SU-DHL-6 (cell line): ENCODE data around the gene FBXO27.

Experiments used
- H2AFZ ChIP-seq: fragments of 200-600 bp; sonication (generic); 2 replicates; pipeline ENCODE4 v1.6.1; 2014; ENCODE audit warnings: low read depth, mild to moderate bottlenecking, moderate library complexity, mixed read lengths, antibody characterized with exemption, low read length; ENCODE audit not compliant: severe bottlenecking
- H3F3A ChIP-seq: fragments of 200-600 bp; shearing (Covaris generic); 2 replicates; pipeline ENCODE4 v1.6.0; 2016; ENCODE audit warnings: antibody characterized with exemption, mild to moderate bottlenecking; ENCODE audit not compliant: insufficient read depth
- H3K27ac ChIP-seq: fragments of 200-600 bp; sonication (generic); 2 replicates; pipeline ENCODE4 v1.5.1; 2016; ENCODE audit warnings: low read depth, mild to moderate bottlenecking, low read length, moderate library complexity, mixed read lengths
- H3K27me3 ChIP-seq: fragments of 200-600 bp; sonication (generic), shearing (Covaris generic); 2 replicates; pipeline ENCODE4 v1.6.0; 2014; ENCODE audit warnings: mild to moderate bottlenecking, low read length
- H3K36me3 ChIP-seq: fragments of 200-600 bp; sonication (generic); 2 replicates; pipeline ENCODE4 v1.6.1; 2014; ENCODE audit warnings: mild to moderate bottlenecking, low read length, mixed read lengths
- H3K4me2 ChIP-seq: fragments of 300-600, 200-600 bp; shearing (Covaris generic), sonication (generic); 2 replicates; pipeline ENCODE4 v1.6.0; 2014; ENCODE audit warnings: low read length, low read depth, mild to moderate bottlenecking; ENCODE audit not compliant: poor library complexity, severe bottlenecking
- H3K4me3 ChIP-seq: fragments of 200-600 bp; sonication (generic); 2 replicates; pipeline ENCODE4 v1.5.1; 2014; ENCODE audit warnings: antibody characterized with exemption, low read length, mild to moderate bottlenecking, mixed read lengths; ENCODE audit not compliant: insufficient read depth, poor library complexity, severe bottlenecking
- H3K79me2 ChIP-seq: fragments of 200-600 bp; sonication (generic); 2 replicates; pipeline ENCODE4 v1.6.1; 2014; ENCODE audit warnings: mild to moderate bottlenecking, low read length, moderate library complexity; ENCODE audit not compliant: insufficient read depth
- H3K9ac ChIP-seq: fragments of 200-600 bp; sonication (generic); 2 replicates; pipeline ENCODE4 v1.7.0; 2014; ENCODE audit warnings: mild to moderate bottlenecking, low read length
- H3K9me2 ChIP-seq: fragments of 200-600 bp; sonication (generic); replicated peaks from 2 replicates; pipeline ENCODE4 v1.6.1; 2014; ENCODE audit warnings: low read length; ENCODE audit not compliant: insufficient read depth
- H3K9me3 ChIP-seq: fragments of 200-600 bp; sonication (generic); 2 replicates; pipeline ENCODE4 v1.6.1; 2014; ENCODE audit warnings: low read length, mixed read lengths; ENCODE audit not compliant: insufficient read depth
- H4K20me1 ChIP-seq: fragments of 200-600 bp; sonication (generic); 2 replicates; pipeline ENCODE4 v1.6.1; 2014; ENCODE audit warnings: low read depth, mild to moderate bottlenecking, antibody characterized with exemption, low read length, moderate library complexity, mixed read lengths
- EZH2phosphoT487 ChIP-seq: fragments of 200-600 bp; sonication (generic), shearing (Covaris generic); conservative IDR thresholded peaks from 2 replicates; pipeline ENCODE4 v1.6.1; 2018; ENCODE audit warnings: mild to moderate bottlenecking, antibody characterized with exemption, low read length, moderate library complexity, mixed read lengths
- TF ChIP-seq, protein P1 (sequence below): fragments of 200-600 bp; sonication (generic); IDR thresholded peaks from one replicate; pipeline ENCODE4 v1.5.1; 2017; ENCODE audit warnings: antibody characterized with exemption, mild to moderate bottlenecking, low read length, moderate library complexity; ENCODE audit not compliant: insufficient read depth, poor library complexity, severe bottlenecking

FBXO27 gene

DNA sequence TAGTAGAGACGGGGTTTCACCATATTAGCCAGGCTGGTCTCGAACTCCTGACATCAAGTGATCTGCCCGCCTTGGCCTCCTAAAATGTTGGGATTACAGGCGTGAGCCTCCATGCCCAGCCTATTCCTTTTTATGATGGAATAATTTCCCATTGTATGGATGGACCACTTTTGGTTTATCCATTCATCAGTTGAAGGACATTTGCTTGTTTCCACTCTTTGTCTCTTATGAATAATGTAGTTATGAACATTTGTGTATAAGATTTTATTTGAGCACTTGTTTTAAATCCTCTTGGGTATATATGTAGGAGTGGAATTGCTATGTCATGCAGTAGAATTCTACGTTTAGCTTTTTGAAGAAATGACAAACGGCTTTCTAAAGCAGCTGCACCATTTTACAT lies 23.3 kb downstream of the FBXO27 start:
- Histone ChIP-seq H4K20me1 (no peaks in the 10 kb centered on the region), H3K9ac (no peak overlapping the region), H3K4me3 (no peak overlapping the region), H3K27ac (no peak overlapping the region), H3K4me2 (no peak overlapping the region), H3F3A (no peaks in the 10 kb centered on the region), H3K79me2 (no peaks in the 10 kb centered on the region), H3K9me3 (no peaks in the 10 kb centered on the region), H3K36me3 (no peaks in the 10 kb centered on the region), H3K9me2 (no peaks in the 10 kb centered on the region), H2AFZ (no peak overlapping the region), H3K27me3 (no peaks in the 10 kb centered on the region)
- TF ChIP-seq, protein P1, sequence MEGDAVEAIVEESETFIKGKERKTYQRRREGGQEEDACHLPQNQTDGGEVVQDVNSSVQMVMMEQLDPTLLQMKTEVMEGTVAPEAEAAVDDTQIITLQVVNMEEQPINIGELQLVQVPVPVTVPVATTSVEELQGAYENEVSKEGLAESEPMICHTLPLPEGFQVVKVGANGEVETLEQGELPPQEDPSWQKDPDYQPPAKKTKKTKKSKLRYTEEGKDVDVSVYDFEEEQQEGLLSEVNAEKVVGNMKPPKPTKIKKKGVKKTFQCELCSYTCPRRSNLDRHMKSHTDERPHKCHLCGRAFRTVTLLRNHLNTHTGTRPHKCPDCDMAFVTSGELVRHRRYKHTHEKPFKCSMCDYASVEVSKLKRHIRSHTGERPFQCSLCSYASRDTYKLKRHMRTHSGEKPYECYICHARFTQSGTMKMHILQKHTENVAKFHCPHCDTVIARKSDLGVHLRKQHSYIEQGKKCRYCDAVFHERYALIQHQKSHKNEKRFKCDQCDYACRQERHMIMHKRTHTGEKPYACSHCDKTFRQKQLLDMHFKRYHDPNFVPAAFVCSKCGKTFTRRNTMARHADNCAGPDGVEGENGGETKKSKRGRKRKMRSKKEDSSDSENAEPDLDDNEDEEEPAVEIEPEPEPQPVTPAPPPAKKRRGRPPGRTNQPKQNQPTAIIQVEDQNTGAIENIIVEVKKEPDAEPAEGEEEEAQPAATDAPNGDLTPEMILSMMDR = no peak
- no peak for TF ChIP-seq EZH2phosphoT487

DNA sequence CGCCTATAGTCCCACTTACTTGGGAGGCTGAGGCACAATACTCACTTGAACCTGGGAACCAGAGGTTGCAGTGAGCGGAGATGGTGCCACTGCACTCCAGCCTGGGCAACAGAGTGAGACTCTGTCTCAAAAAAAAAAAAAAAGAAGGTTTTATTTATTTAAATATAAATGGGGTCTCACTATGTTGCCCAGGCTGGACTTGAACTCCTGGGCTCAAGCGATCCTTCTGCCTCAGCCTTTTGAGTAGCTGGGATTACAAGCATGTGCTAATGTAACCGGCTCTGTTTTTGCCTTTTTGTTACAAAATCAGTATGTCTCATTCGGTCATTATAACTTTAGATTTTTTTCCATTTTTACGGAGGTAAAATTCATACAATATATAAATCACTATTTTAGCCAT lies 24.2 kb downstream of the FBXO27 start:
- TF ChIP-seq, protein P1 = no peak
- TF ChIP-seq EZH2phosphoT487 = no peak
- H3K79me2 ChIP-seq = no peaks in the 10 kb centered on the region
- no peak overlapping the region for H3K4me2 ChIP-seq
- no peak overlapping the region for H3K9ac ChIP-seq
- H3K9me3 ChIP-seq = no peaks in the 10 kb centered on the region
- no peaks in the 10 kb centered on the region for H4K20me1 ChIP-seq
- H3K27ac ChIP-seq = no peak overlapping the region
- H3F3A ChIP-seq = no peaks in the 10 kb centered on the region
- no peak overlapping the region for H2AFZ ChIP-seq
- H3K9me2 ChIP-seq = no peaks in the 10 kb centered on the region
- H3K27me3 ChIP-seq = no peaks in the 10 kb centered on the region
- H3K36me3 ChIP-seq = no peaks in the 10 kb centered on the region
- no peak overlapping the region for H3K4me3 ChIP-seq

GRCh38 chr19:39007096-39007495 lies 25.3 kb downstream of the FBXO27 start:
- Histone ChIP-seq H3K9me3 (no peaks in the 10 kb centered on the region), H3K27me3 (no peaks in the 10 kb centered on the region), H3F3A (no peaks in the 10 kb centered on the region), H3K4me2 (no peak overlapping the region), H4K20me1 (no peaks in the 10 kb centered on the region), H3K9me2 (no peaks in the 10 kb centered on the region), H3K79me2 (no peaks in the 10 kb centered on the region), H3K36me3 (no peaks in the 10 kb centered on the region), H2AFZ (no peak overlapping the region), H3K27ac (no peak overlapping the region), H3K4me3 (no peak overlapping the region), H3K9ac (no peak overlapping the region)
- TF ChIP-seq, protein P1 = no peak
- TF ChIP-seq EZH2phosphoT487 = no peak

DNA sequence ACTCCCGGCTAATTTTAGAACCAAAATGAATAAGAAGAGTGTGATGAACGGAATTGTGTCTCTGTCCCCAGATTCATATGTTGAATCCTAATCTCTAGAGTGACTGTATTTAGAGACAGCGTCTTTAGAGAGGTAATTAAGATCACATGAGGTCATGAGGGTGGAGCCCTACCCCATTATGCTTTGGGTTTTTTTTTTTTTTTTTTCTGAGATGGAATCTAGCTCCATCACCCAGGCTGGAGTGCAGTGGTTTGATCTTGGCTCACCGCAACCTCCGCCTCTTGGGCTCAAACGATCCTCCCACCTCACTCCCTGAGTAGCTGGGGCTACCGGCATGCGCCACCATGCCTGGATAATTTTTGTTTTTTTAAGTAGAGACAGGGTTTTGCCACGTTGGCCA lies 27.9 kb downstream of the FBXO27 start:
- Histone ChIP-seq H3K27me3 (no peaks in the 10 kb centered on the region), H3K27ac (no peak overlapping the region), H3K79me2 (no peaks in the 10 kb centered on the region), H3K9me3 (no peaks in the 10 kb centered on the region), H3K4me2 (no peak overlapping the region), H3F3A (no peaks in the 10 kb centered on the region), H3K36me3 (no peaks in the 10 kb centered on the region), H3K9me2 (no peaks in the 10 kb centered on the region), H3K9ac (no peak overlapping the region), H3K4me3 (no peak overlapping the region), H2AFZ (no peak overlapping the region), H4K20me1 (no peaks in the 10 kb centered on the region)
- TF ChIP-seq EZH2phosphoT487 = no peak
- TF ChIP-seq, protein P1 = no peak
